Ishikawa (cell line): ENCODE results near the gene HCCS.

Source experiments
- CEBPB ChIP-seq: IDR thresholded peaks from 2 replicates; pipeline ENCODE4 v1.6.1; 2012
- CREB1 ChIP-seq: IDR thresholded peaks from 2 replicates; pipeline ENCODE4 v1.6.1; 2012; ENCODE audit warnings: low read depth
- EGR1 ChIP-seq: IDR thresholded peaks from 2 replicates; pipeline ENCODE4 v1.6.1; 2012
- EP300 ChIP-seq: IDR thresholded peaks from 2 replicates; pipeline ENCODE4 v1.6.1; 2012; ENCODE audit warnings: borderline replicate concordance
- FOXM1 ChIP-seq: IDR thresholded peaks from 2 replicates; pipeline ENCODE4 v1.6.1; 2012; ENCODE audit warnings: low read depth, borderline replicate concordance
- NFIC ChIP-seq: IDR thresholded peaks from 2 replicates; pipeline ENCODE4 v1.6.1; 2012
- RAD21 ChIP-seq: IDR thresholded peaks from 2 replicates; pipeline ENCODE4 v1.6.1; 2012; ENCODE audit warnings: low read depth
- TAF1 ChIP-seq: IDR thresholded peaks from 2 replicates; pipeline ENCODE4 v1.6.1; 2012; ENCODE audit warnings: low read depth, mild to moderate bottlenecking
- TCF12 ChIP-seq: IDR thresholded peaks from 2 replicates; pipeline ENCODE4 v1.6.1; 2012; ENCODE audit warnings: low read depth
- TEAD4 ChIP-seq: IDR thresholded peaks from 2 replicates; pipeline ENCODE4 v1.6.1; 2012
- USF1 ChIP-seq: IDR thresholded peaks from 2 replicates; pipeline ENCODE4 v1.6.1; 2012
- YY1 ChIP-seq: IDR thresholded peaks from 2 replicates; pipeline ENCODE4 v1.6.1; 2012; ENCODE audit warnings: low read depth
- ZBTB7A ChIP-seq: IDR thresholded peaks from 2 replicates; pipeline ENCODE4 v1.6.1; 2012; ENCODE audit warnings: low read depth
- TF ChIP-seq, protein P1 (sequence below): IDR thresholded peaks from 2 replicates; pipeline ENCODE4 v1.6.1; 2012
- TF ChIP-seq, protein P2 (sequence below): IDR thresholded peaks from 2 replicates; pipeline ENCODE4 v1.6.1; 2012; ENCODE audit warnings: low read depth, mild to moderate bottlenecking

The HCCS gene

GRCh38 chrX:11073381-11073780, 37.8 kb upstream of the HCCS start:
- TF ChIP-seq NFIC (no peak), ZBTB7A (no peak), EGR1 (no peak), FOXM1 (no peak), USF1 (no peak)
- TF ChIP-seq, protein P1, sequence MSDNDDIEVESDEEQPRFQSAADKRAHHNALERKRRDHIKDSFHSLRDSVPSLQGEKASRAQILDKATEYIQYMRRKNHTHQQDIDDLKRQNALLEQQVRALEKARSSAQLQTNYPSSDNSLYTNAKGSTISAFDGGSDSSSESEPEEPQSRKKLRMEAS, result no peak

- no peak for TF ChIP-seq TCF12
- TF ChIP-seq, protein P2, sequence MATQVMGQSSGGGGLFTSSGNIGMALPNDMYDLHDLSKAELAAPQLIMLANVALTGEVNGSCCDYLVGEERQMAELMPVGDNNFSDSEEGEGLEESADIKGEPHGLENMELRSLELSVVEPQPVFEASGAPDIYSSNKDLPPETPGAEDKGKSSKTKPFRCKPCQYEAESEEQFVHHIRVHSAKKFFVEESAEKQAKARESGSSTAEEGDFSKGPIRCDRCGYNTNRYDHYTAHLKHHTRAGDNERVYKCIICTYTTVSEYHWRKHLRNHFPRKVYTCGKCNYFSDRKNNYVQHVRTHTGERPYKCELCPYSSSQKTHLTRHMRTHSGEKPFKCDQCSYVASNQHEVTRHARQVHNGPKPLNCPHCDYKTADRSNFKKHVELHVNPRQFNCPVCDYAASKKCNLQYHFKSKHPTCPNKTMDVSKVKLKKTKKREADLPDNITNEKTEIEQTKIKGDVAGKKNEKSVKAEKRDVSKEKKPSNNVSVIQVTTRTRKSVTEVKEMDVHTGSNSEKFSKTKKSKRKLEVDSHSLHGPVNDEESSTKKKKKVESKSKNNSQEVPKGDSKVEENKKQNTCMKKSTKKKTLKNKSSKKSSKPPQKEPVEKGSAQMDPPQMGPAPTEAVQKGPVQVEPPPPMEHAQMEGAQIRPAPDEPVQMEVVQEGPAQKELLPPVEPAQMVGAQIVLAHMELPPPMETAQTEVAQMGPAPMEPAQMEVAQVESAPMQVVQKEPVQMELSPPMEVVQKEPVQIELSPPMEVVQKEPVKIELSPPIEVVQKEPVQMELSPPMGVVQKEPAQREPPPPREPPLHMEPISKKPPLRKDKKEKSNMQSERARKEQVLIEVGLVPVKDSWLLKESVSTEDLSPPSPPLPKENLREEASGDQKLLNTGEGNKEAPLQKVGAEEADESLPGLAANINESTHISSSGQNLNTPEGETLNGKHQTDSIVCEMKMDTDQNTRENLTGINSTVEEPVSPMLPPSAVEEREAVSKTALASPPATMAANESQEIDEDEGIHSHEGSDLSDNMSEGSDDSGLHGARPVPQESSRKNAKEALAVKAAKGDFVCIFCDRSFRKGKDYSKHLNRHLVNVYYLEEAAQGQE, result no peak
- no peak for TF ChIP-seq FOXM1
- TF ChIP-seq, protein P1, result no peak
- TF ChIP-seq CEBPB, result no peak
- no peak for TF ChIP-seq ZBTB7A
- TF ChIP-seq EGR1, result no peak
- no peak for TF ChIP-seq TAF1
- TF ChIP-seq TEAD4, result no peak
- TF ChIP-seq NFIC, result no peak
- no peak for TF ChIP-seq CREB1
- no peak for TF ChIP-seq RAD21
- no peak for TF ChIP-seq YY1
- no peak for TF ChIP-seq EP300
- no peak for TF ChIP-seq USF1
Measured at GRCh38 chrX:11080741-11081305, 30.3 kb upstream of the HCCS start.

DNA sequence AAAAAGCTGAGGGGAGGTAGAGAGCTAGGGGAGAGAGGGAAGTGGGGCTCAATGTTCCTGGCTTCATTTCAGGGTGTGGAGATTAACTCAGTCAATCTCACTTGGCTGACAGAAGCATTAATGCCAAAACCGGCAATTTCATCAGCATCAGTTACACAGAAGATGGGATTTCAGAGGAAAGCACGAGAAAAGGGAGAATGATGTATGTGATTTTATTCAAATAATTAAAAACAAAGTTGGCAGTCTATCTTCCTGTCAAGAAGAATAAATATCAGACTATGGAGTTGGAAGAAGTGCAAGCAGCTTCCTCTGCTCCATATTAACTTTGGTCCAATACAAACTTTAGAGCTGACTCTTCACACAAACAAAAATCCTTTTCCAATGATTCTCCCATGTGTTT, 29.6 kb upstream of the HCCS start:
- no peak for TF ChIP-seq USF1
- no peak for TF ChIP-seq CREB1
- TF ChIP-seq FOXM1, result no peak

DNA sequence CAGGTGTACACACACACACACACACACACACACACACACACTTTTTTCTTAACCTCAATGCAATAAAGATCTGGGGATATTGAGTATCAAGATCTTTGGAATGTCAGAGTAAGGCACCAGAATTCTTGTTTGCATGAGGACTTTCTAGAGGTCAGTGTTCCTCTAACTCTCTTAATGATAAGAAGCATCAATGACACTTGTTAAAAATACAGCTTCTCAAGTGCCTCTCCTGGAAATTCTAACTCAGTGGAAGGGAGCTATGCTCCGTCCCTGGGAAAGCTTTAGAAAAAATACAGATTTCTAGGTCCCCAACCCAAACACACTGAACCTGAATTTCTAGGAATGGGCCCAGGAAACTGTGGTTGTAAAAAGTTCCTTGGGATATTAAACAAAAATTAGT, 25.8 kb upstream of the HCCS start:
- TF ChIP-seq TEAD4 (no peak), EP300 (no peak), CEBPB (no peak), CREB1 (no peak), RAD21 (no peak), TCF12 (no peak), USF1 (no peak), FOXM1 (no peak), EGR1 (no peak), NFIC (no peak), ZBTB7A (no peak), YY1 (no peak), TAF1 (no peak)
- TF ChIP-seq, protein P2, result no peak
- TF ChIP-seq, protein P1, result no peak

DNA sequence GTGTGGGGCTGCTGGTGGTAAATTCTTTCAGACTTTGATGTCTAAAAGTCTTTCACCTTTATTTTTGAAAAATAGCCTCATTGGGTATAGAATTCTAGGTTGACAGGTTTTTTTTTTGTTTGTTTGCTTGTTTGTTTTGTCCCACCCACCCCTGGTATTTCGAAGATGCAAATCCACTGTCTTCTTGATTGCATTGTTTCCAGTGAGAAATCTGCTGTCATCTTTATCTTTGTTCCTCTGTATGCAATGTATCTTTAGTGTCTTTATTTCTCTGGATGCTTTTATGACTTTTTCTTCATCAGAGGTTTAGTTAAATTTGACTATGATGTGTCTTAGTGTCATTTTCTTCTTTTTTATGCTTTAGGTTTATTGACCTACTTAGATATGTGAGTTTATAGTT, 21.3 kb upstream of the HCCS start:
- TF ChIP-seq TEAD4, result no peak
- TF ChIP-seq, protein P2, result no peak
- no peak for TF ChIP-seq NFIC
- TF ChIP-seq CREB1, result no peak
- TF ChIP-seq CEBPB, result no peak
- no peak for TF ChIP-seq TCF12
- TF ChIP-seq FOXM1, result no peak
- TF ChIP-seq, protein P1, result no peak
- no peak for TF ChIP-seq RAD21
- TF ChIP-seq YY1, result no peak
- no peak for TF ChIP-seq ZBTB7A
- TF ChIP-seq USF1, result no peak
- TF ChIP-seq TAF1, result no peak
- TF ChIP-seq EGR1, result no peak
- no peak for TF ChIP-seq EP300
